Endothelial cell (in vitro differentiated cells): ENCODE results near the gene USP13. TPM values are rescaled to one million over a fixed set of nuclear protein-coding genes. Genes with fewer than 3 reads are reported as not detected.

Source experiments
- DNase-seq: peaks from one replicate; pipeline ENCODE4 v3.0.0; 2021; ENCODE audit warnings: low spot score
- H3K27ac Mint-ChIP-seq: one replicate; pipeline ENCODE4 v1.8.0; 2021; ENCODE audit warnings: mixed read lengths, inconsistent platforms; ENCODE audit not compliant: unreplicated experiment
- H3K27me3 Mint-ChIP-seq: one replicate; pipeline ENCODE4 v1.8.0; 2021; ENCODE audit warnings: mild to moderate bottlenecking, moderate library complexity, mixed read lengths, inconsistent platforms; ENCODE audit not compliant: unreplicated experiment
- H3K36me3 Mint-ChIP-seq: one replicate; pipeline ENCODE4 v1.8.0; 2021; ENCODE audit warnings: mild to moderate bottlenecking, low read depth, mixed read lengths, inconsistent platforms; ENCODE audit not compliant: unreplicated experiment
- H3K4me1 Mint-ChIP-seq: one replicate; pipeline ENCODE4 v1.8.0; 2021; ENCODE audit warnings: mild to moderate bottlenecking, mixed read lengths, inconsistent platforms; ENCODE audit not compliant: unreplicated experiment
- H3K4me3 Mint-ChIP-seq: one replicate; pipeline ENCODE4 v1.8.0; 2021; ENCODE audit warnings: mild to moderate bottlenecking, mixed read lengths, inconsistent platforms; ENCODE audit not compliant: unreplicated experiment
- H3K9me3 Mint-ChIP-seq: one replicate; pipeline ENCODE4 v1.8.0; 2021; ENCODE audit warnings: mixed read lengths, inconsistent platforms; ENCODE audit not compliant: unreplicated experiment
- total RNA-seq: library from RNA; stranded (reverse); fragmentation: NEBNext Ultra II Directional; extraction: Animal tissue kit (Norgen Biotek cat#: 25700); gene quantifications from one replicate; pipeline ENCODE4 v1.2.1, GENCODE V29; 2021; ENCODE audit not compliant: unreplicated experiment
- TF ChIP-seq, protein P1 (sequence below): fragments of 200-600 bp; sonication (generic); IDR thresholded peaks from one replicate; pipeline ENCODE4 v1.5.0; 2021; ENCODE audit warnings: antibody characterized with exemption; ENCODE audit not compliant: unreplicated experiment

Gene USP13
- total RNA-seq, 1 donor from 2014 or later: 18.9 TPM

DNA sequence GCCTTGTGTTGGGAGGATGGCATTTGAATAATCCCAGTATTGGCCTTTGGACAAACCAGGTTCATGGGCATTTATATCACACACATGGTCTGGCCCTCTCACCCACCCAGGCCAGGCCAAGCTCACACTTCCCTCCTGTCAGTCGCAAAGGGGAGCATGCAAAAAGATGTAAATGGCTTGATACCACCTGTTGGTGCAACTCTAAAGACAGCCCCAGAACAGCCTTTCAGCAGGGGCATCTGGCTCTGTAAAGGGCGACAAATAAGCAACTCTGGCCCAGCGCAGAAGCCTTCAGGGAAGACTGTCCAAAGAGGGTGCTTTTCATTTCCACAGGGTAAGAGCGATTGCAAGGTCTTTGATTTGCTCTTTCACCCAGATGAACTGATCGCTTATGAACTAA, 91.8 kb downstream of the USP13 start:
- Mint-ChIP-seq H3K27me3 (peaks cover 6% of the 10 kb centered on the region), H3K27ac (no peak overlapping the region), H3K36me3 (peaks cover 32% of the 10 kb centered on the region), H3K9me3 (no peaks in the 10 kb centered on the region), H3K4me1 (peaks cover 33% of the 10 kb centered on the region), H3K4me3 (no peak overlapping the region)
- DNase-seq: no peak
- TF ChIP-seq, protein P1, sequence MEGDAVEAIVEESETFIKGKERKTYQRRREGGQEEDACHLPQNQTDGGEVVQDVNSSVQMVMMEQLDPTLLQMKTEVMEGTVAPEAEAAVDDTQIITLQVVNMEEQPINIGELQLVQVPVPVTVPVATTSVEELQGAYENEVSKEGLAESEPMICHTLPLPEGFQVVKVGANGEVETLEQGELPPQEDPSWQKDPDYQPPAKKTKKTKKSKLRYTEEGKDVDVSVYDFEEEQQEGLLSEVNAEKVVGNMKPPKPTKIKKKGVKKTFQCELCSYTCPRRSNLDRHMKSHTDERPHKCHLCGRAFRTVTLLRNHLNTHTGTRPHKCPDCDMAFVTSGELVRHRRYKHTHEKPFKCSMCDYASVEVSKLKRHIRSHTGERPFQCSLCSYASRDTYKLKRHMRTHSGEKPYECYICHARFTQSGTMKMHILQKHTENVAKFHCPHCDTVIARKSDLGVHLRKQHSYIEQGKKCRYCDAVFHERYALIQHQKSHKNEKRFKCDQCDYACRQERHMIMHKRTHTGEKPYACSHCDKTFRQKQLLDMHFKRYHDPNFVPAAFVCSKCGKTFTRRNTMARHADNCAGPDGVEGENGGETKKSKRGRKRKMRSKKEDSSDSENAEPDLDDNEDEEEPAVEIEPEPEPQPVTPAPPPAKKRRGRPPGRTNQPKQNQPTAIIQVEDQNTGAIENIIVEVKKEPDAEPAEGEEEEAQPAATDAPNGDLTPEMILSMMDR: no peak

DNA sequence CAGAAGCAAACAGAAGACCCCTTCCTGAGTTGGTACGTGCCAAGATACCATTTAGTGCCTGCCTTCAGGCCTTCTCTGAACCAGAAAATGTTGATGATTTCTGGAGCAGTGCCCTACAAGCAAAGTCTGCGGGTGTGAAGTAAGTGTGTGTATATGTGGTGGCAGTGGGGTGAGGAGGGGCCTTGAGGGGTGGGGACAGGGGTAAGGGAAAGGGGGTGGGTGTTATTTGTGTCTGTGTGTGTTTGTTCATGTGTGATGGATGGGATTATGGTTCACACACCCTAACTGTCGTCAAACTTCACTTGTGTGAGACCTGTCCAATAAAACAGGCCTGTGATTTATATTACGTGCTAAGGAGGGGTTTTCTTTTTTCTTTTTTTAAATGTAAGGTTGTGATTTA, 92.2 kb downstream of the USP13 start:
- H3K4me3 Mint-ChIP-seq: no peak overlapping the region
- peaks cover 32% of the 10 kb centered on the region for H3K36me3 Mint-ChIP-seq
- peak overlapping the region; percentile 78 for H3K27ac Mint-ChIP-seq
- H3K9me3 Mint-ChIP-seq: no peaks in the 10 kb centered on the region
- no peak for DNase-seq
- H3K27me3 Mint-ChIP-seq: peaks cover 6% of the 10 kb centered on the region
- TF ChIP-seq, protein P1: no peak
- H3K4me1 Mint-ChIP-seq: peaks cover 29% of the 10 kb centered on the region

DNA sequence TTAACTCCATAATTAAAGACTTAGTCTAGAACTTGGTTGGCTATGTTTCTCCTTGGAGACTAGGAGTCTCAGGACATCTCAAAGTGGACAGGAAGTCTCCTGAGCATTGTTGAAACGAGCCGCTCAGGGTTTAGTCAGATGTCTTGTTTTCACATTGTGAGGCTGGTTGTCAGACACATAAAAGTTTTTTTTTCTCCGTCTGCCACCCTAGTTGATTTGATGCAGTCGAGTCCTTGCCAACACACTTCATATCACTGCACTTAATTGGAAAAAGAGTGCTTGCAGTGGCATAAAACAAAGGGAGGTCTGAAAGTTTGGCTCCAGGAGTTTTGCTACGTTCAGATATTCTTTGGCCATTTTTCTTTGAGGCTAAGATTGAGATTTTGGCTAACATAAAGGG, 92.9 kb downstream of the USP13 start:
- H3K4me3 Mint-ChIP-seq: no peak overlapping the region
- H3K27me3 Mint-ChIP-seq: peaks cover 6% of the 10 kb centered on the region
- peak overlapping the region; percentile 78 for H3K27ac Mint-ChIP-seq
- peaks cover 32% of the 10 kb centered on the region for H3K36me3 Mint-ChIP-seq
- H3K9me3 Mint-ChIP-seq: no peaks in the 10 kb centered on the region
- no peak for DNase-seq
- TF ChIP-seq, protein P1: no peak
- peaks cover 24% of the 10 kb centered on the region for H3K4me1 Mint-ChIP-seq

DNA sequence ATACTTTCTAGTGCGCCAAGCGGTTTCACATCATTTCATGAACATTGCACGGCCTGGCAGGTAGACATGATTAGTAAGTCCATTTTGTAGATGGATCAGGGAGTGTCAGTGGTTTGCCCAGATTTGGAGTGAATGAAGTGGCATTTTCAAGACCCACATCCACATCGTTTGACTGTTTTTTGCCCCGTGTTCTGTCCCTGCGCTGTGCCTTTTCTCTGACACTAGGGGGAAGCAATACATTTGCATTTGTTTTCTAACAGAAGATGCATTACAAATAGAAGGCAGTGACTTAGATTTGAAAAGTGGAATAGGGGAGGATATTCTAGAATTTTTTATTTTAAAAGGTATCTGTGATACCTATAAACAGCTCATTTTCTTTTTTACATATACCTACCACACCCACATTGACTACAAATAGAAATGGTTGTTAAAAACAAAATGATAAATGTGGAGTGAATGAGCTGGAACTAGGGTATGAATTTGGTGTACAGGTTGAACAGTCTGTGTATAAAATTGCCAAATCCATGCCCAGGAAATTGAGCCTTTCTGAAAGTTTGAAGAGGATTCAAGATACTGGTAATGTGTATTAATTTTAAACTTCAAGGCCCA, 98.0 kb downstream of the USP13 start:
- Mint-ChIP-seq H3K27me3 (peaks cover 3% of the 10 kb centered on the region), H3K4me3 (no peak overlapping the region), H3K9me3 (no peaks in the 10 kb centered on the region), H3K36me3 (peaks cover 8% of the 10 kb centered on the region), H3K27ac (no peak overlapping the region), H3K4me1 (peaks cover 10% of the 10 kb centered on the region)
- peak; percentile 26 for DNase-seq
- TF ChIP-seq, protein P1: peak; percentile 71

DNA sequence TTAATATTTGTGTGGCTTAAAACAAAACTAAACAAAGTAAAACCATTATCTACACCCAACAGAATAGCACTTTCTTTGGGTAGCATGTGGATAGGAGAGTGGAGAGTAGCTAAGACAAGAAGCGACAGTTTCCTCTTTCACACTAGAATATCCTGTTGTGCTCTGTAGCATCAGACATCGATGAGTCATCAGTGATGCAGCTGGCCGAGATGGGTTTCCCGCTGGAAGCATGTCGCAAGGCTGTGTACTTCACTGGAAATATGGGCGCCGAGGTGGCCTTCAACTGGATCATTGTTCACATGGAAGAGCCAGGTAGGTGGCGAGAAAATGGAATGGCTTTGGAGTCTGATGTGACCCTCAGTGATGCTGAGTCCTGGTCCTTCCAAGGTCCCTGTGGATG, 108.1 kb downstream of the USP13 start:
- Mint-ChIP-seq H3K9me3 (no peaks in the 10 kb centered on the region), H3K4me1 (peaks cover 8% of the 10 kb centered on the region), H3K36me3 (peaks cover 21% of the 10 kb centered on the region), H3K27ac (peak overlapping the region; percentile 84), H3K4me3 (no peak overlapping the region), H3K27me3 (no peaks in the 10 kb centered on the region)
- TF ChIP-seq, protein P1: no peak
- DNase-seq: no peak
